PC-3 (cell line): ENCODE results near the gene RCAN2.

ENCODE experiments used
- CTCF ChIP-seq: fragments of 300-600 bp; sonication (generic); conservative IDR thresholded peaks from 2 replicates; pipeline ENCODE4 v1.5.1; 2017; ENCODE audit warnings: antibody characterized with exemption, low read depth, mild to moderate bottlenecking, low read length
- EZH2 ChIP-seq: fragments of 300-600 bp; sonication (generic); IDR thresholded peaks from one replicate; pipeline ENCODE4 v1.6.1; 2017; ENCODE audit warnings: antibody characterized with exemption, mild to moderate bottlenecking, low read length; ENCODE audit not compliant: unreplicated experiment
- EZH2phosphoT487 ChIP-seq: fragments of 300-600 bp; sonication (generic); IDR thresholded peaks from 2 replicates; pipeline ENCODE4 v1.6.1; 2018; ENCODE audit warnings: mild to moderate bottlenecking, antibody characterized with exemption, low read length, borderline replicate concordance

DNA sequence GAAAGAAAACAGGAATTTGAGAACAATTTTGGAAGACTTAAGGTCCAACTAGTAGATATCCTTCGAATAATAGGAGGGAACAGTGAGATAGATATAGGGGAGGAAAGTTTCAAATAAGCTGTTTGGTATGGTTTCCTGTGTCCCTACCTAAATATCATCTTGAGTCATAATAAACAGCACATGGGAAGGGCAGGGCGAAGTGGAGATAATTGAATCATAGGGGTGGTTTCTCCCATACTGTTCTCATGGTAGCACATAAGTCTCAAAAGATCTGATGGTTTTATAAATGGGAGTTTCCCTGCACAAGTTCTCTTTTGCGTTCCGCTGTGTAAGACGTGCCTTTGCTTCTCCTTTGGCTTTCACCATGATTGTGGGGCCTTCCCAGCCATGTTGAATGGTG, 281.0 kb downstream of the RCAN2 start:
- TF ChIP-seq CTCF, result no peak
- TF ChIP-seq EZH2, result no peak
- no peak for TF ChIP-seq EZH2phosphoT487
